Cardiac muscle cell (in vitro differentiated cells and primary cell): ENCODE results near the gene MMP24. TPM values are rescaled to one million over a fixed set of nuclear protein-coding genes. Genes with fewer than 3 reads are reported as not detected.

Source experiments
- DNase-seq, 2 donors: peaks; one replicate each; pipeline versions ENCODE4 v3.0.0 to v3.0.0-alpha.2; 2010 to 2017; ENCODE audit warnings: low read depth in 1 of 2, low spot score in 1 of 2
- H3K27ac ChIP-seq: fragments of 200-600 bp; sonication (generic); 2 replicates; pipeline ENCODE4 v1.5.1; 2016
- H3K27me3 ChIP-seq: fragments of 200-600 bp; sonication (generic); 2 replicates; pipeline ENCODE4 v1.6.0; 2016; ENCODE audit warnings: control low read depth
- H3K36me3 ChIP-seq: fragments of 200-600 bp; sonication (generic); 2 replicates; pipeline ENCODE4 v1.5.1; 2016; ENCODE audit warnings: control low read depth
- H3K4me1 ChIP-seq: fragments of 200-600 bp; sonication (generic); 2 replicates; pipeline ENCODE4 v1.8.1; 2017; ENCODE audit warnings: low read depth, mild to moderate bottlenecking, mixed run types
- H3K4me3 ChIP-seq: fragments of 200-600 bp; sonication (generic); 2 replicates; pipeline ENCODE4 v1.5.1; 2016; ENCODE audit warnings: mild to moderate bottlenecking
- H3K9me3 ChIP-seq: fragments of 200-600 bp; sonication (generic); 2 replicates; pipeline ENCODE4 v1.5.1; 2017; ENCODE audit warnings: low read depth, mild to moderate bottlenecking, control low read depth
- CTCF ChIP-seq: IDR thresholded peaks from 2 replicates; pipeline ENCODE4 v1.5.1; 2012; ENCODE audit warnings: low read depth, mild to moderate bottlenecking, low read length
- polyA plus RNA-seq: library from polyadenylated mRNA; unstranded; fragments of >200 nt; fragmentation: Nextera tagmentation; extraction: Ambion mirVana; gene quantifications from 2 replicates; pipeline ENCODE4 v1.2.1, GENCODE V29; 2016
- total RNA-seq: library from RNA; depleted of rRNA; stranded (reverse); fragments of >200 nt; gene quantifications from 2 replicates; pipeline ENCODE4 v1.2.3, GENCODE V29; 2016

MMP24 gene
- total and polyA plus RNA-seq, 2 experiments from 2014 or later = 5.9 to 8.9 TPM

- peaks cover 14% of the 10 kb centered on the region for H3K4me1 ChIP-seq
- no peaks in the 10 kb centered on the region for H3K36me3 ChIP-seq
- H3K4me3 ChIP-seq = no peak overlapping the region
- TF ChIP-seq CTCF = no peak
- H3K27me3 ChIP-seq = no peaks in the 10 kb centered on the region
- H3K27ac ChIP-seq = no peak overlapping the region
- no peak for DNase-seq
- H3K9me3 ChIP-seq = no peaks in the 10 kb centered on the region
Measured at GRCh38 chr20:35300469-35301262, 74.2 kb downstream of the MMP24 start.

GRCh38 chr20:35301426-35301825, 74.9 kb downstream of the MMP24 start:
- no peaks in the 10 kb centered on the region for H3K27me3 ChIP-seq
- no peak overlapping the region for H3K4me3 ChIP-seq
- no peaks in the 10 kb centered on the region for H3K36me3 ChIP-seq
- no peak for TF ChIP-seq CTCF
- DNase-seq = no peak
- H3K4me1 ChIP-seq = peaks cover 9% of the 10 kb centered on the region
- no peak overlapping the region for H3K27ac ChIP-seq
- no peaks in the 10 kb centered on the region for H3K9me3 ChIP-seq

GRCh38 chr20:35302421-35303335, 76.2 kb downstream of the MMP24 start:
- Histone ChIP-seq H3K9me3 (no peaks in the 10 kb centered on the region), H3K4me3 (no peak overlapping the region), H3K4me1 (no peaks in the 10 kb centered on the region), H3K27me3 (no peaks in the 10 kb centered on the region), H3K27ac (no peak overlapping the region), H3K36me3 (no peaks in the 10 kb centered on the region)
- TF ChIP-seq CTCF = no peak
- no peak for DNase-seq

GRCh38 chr20:35303382-35303734, 76.9 kb downstream of the MMP24 start:
- Histone ChIP-seq H3K27me3 (no peaks in the 10 kb centered on the region), H3K4me1 (no peaks in the 10 kb centered on the region), H3K27ac (no peak overlapping the region), H3K4me3 (no peak overlapping the region), H3K9me3 (no peaks in the 10 kb centered on the region), H3K36me3 (no peaks in the 10 kb centered on the region)
- DNase-seq = no peak
- no peak for TF ChIP-seq CTCF

- H3K4me1 ChIP-seq = no peaks in the 10 kb centered on the region
- no peak overlapping the region for H3K4me3 ChIP-seq
- peak; percentile 94 for TF ChIP-seq CTCF
- no peaks in the 10 kb centered on the region for H3K36me3 ChIP-seq
- peak; percentile 90 to 91 for DNase-seq
- no peaks in the 10 kb centered on the region for H3K9me3 ChIP-seq
- H3K27ac ChIP-seq = no peak overlapping the region
- no peaks in the 10 kb centered on the region for H3K27me3 ChIP-seq
Measured at GRCh38 chr20:35303735-35304491, 77.4 kb downstream of the MMP24 start.
